CD8-positive, alpha-beta memory T cell (primary cell): Measurements from ENCODE around the gene C1QTNF7. TPM values are rescaled to one million over a fixed set of nuclear protein-coding genes. Genes with fewer than 3 reads are reported as not detected.

ENCODE experiments used
- CTCF ChIA-PET: fragments of 350-600 bp; sonication (Branson Sonifier 250); formaldehyde crosslinking; loops from one replicate; lab custom pipeline; 2021; ENCODE audit warnings: antibody characterized with exemption; lab: Charles Lee
- POLR2A ChIA-PET: fragments of 350-600 bp; sonication (Branson Sonifier 250); formaldehyde crosslinking; loops from one replicate; lab custom pipeline; 2021; ENCODE audit warnings: antibody characterized with exemption; lab: Charles Lee
- DNase-seq, 5 donors: peaks; one replicate each; pipeline versions ENCODE4 v3.0.0 to v3.0.0-alpha.2; 2020 to 2022; ENCODE audit warnings: mixed read lengths in 1 of 5
- H3K27ac ChIP-seq: one replicate; pipeline ENCODE4 v1.7.0; 2013; ENCODE audit warnings: low read depth, mild to moderate bottlenecking, low read length, moderate library complexity
- H3K27me3 ChIP-seq: 2 replicates; pipeline ENCODE4 v1.7.0; 2013; ENCODE audit warnings: low read length, mild to moderate bottlenecking; ENCODE audit not compliant: insufficient read depth, poor library complexity, severe bottlenecking
- H3K36me3 ChIP-seq: 2 replicates; pipeline ENCODE4 v1.7.0; 2013; ENCODE audit warnings: mild to moderate bottlenecking, low read length, moderate library complexity; ENCODE audit not compliant: insufficient read depth
- H3K4me1 ChIP-seq: 2 replicates; pipeline ENCODE4 v1.7.0; 2013; ENCODE audit warnings: mild to moderate bottlenecking, low read length, moderate library complexity; ENCODE audit not compliant: insufficient read depth
- H3K4me3 ChIP-seq: 2 replicates; pipeline ENCODE4 v1.7.0; 2013; ENCODE audit warnings: mild to moderate bottlenecking, low read length
- H3K9me3 ChIP-seq: 2 replicates; pipeline ENCODE4 v1.7.0; 2013; ENCODE audit warnings: mild to moderate bottlenecking, low read length
- H3K27ac Mint-ChIP-seq, 8 donors: one replicate each; pipeline ENCODE4 v1.8.0; 2020 to 2021; ENCODE audit warnings: mixed read lengths in 8 of 8, mild to moderate bottlenecking in 6 of 8, inconsistent platforms in 3 of 8, moderate library complexity in 3 of 8
- H3K27me3 Mint-ChIP-seq, 2 donors: one replicate each; pipeline ENCODE4 v1.8.0; 2020 to 2021; ENCODE audit warnings: mixed read lengths in 2 of 2, mild to moderate bottlenecking in 1 of 2, moderate library complexity in 1 of 2
- H3K36me3 Mint-ChIP-seq, 3 donors: one replicate each; pipeline ENCODE4 v1.8.0; 2020 to 2021; ENCODE audit warnings: mixed read lengths in 3 of 3, inconsistent platforms in 1 of 3, mild to moderate bottlenecking in 1 of 3
- H3K4me1 Mint-ChIP-seq, 3 donors: one replicate each; pipeline ENCODE4 v1.8.0; 2020 to 2021; ENCODE audit warnings: mixed read lengths in 3 of 3, inconsistent platforms in 1 of 3, mild to moderate bottlenecking in 1 of 3
- H3K4me3 Mint-ChIP-seq, 7 donors: one replicate each; pipeline ENCODE4 v1.8.0; 2020 to 2021; ENCODE audit warnings: mixed read lengths in 7 of 7, mild to moderate bottlenecking in 6 of 7, moderate library complexity in 4 of 7, inconsistent platforms in 2 of 7
- H3K9me3 Mint-ChIP-seq, 5 donors: one replicate each; pipeline ENCODE4 v1.8.0; 2020 to 2022; ENCODE audit warnings: mixed read lengths in 5 of 5, mild to moderate bottlenecking in 3 of 5, moderate library complexity in 2 of 5, inconsistent platforms in 1 of 5
- polyA plus RNA-seq: library from polyadenylated mRNA; unstranded; fragments of 300-500 nt; fragmentation: Illumina TruSeq; gene quantifications from one replicate; pipeline ENCODE4 v1.2.3, GENCODE V29; 2021
- total RNA-seq, 2 experiments: library from RNA; stranded (reverse); gene quantifications; one replicate each; pipeline ENCODE4 v1.2.3, GENCODE V29; 2021

The C1QTNF7 gene
- total and polyA plus RNA-seq, 3 experiments from 2014 or later: not detected

- no peak overlapping the region for H3K27ac ChIP-seq
- no peaks in the 10 kb centered on the region for H3K9me3 ChIP-seq
- H3K27ac Mint-ChIP-seq: peak overlapping the region in 1 of 8 donors; percentile 33
- H3K27me3 ChIP-seq: no peaks in the 10 kb centered on the region
- ChIA-PET CTCF (no interaction called here), POLR2A (no interaction called here)
- peaks cover 0 to 4% (median 0%) of the 10 kb centered on the region in 3 donors for H3K36me3 Mint-ChIP-seq
- H3K4me1 Mint-ChIP-seq: no peaks in the 10 kb centered on the region
- no peaks in the 10 kb centered on the region for H3K36me3 ChIP-seq
- H3K4me1 ChIP-seq: no peaks in the 10 kb centered on the region
- H3K27me3 Mint-ChIP-seq: peaks cover 3 to 8% of the 10 kb centered on the region in 2 donors
- H3K4me3 ChIP-seq: no peak overlapping the region
- DNase-seq: no peak
- H3K4me3 Mint-ChIP-seq: no peak overlapping the region
- no peaks in the 10 kb centered on the region for H3K9me3 Mint-ChIP-seq
Measured at GRCh38 chr4:15451181-15451865, 23.5 kb downstream of the C1QTNF7 start.

GRCh38 chr4:15451866-15452765 is 24.3 kb downstream of the C1QTNF7 start:
- Mint-ChIP-seq H3K27me3 (peaks cover 2 to 4% of the 10 kb centered on the region in 2 donors), H3K4me1 (no peaks in the 10 kb centered on the region), H3K36me3 (peaks cover 0 to 1% (median 0%) of the 10 kb centered on the region in 3 donors), H3K4me3 (no peak overlapping the region), H3K27ac (peak overlapping the region in 2 of 8 donors; percentile 6 to 33), H3K9me3 (no peaks in the 10 kb centered on the region)
- no peak for DNase-seq
- Histone ChIP-seq H3K27ac (no peak overlapping the region), H3K36me3 (no peaks in the 10 kb centered on the region), H3K27me3 (no peaks in the 10 kb centered on the region), H3K4me1 (no peaks in the 10 kb centered on the region), H3K4me3 (no peak overlapping the region), H3K9me3 (no peaks in the 10 kb centered on the region)
- ChIA-PET POLR2A (no interaction called here), CTCF (no interaction called here)

GRCh38 chr4:15455290-15455689 is 27.5 kb downstream of the C1QTNF7 start:
- Mint-ChIP-seq H3K4me3 (no peak overlapping the region), H3K4me1 (no peaks in the 10 kb centered on the region), H3K27me3 (peaks cover 0 to 2% of the 10 kb centered on the region in 2 donors), H3K27ac (no peak overlapping the region), H3K36me3 (no peaks in the 10 kb centered on the region), H3K9me3 (no peaks in the 10 kb centered on the region)
- no peaks in the 10 kb centered on the region for H3K9me3 ChIP-seq
- no peak overlapping the region for H3K4me3 ChIP-seq
- H3K27ac ChIP-seq: no peak overlapping the region
- H3K4me1 ChIP-seq: no peaks in the 10 kb centered on the region
- POLR2A ChIA-PET: no interaction called here
- no peaks in the 10 kb centered on the region for H3K36me3 ChIP-seq
- no peak for DNase-seq
- H3K27me3 ChIP-seq: no peaks in the 10 kb centered on the region
- CTCF ChIA-PET: interaction anchor here (2.0 kb wide), 1 partner anchor 59 kb away, joined by 4 read pairs; no protein-coding TSS in a partner anchor

- Histone ChIP-seq H3K27ac (no peak overlapping the region), H3K4me1 (no peaks in the 10 kb centered on the region), H3K4me3 (no peak overlapping the region), H3K9me3 (no peaks in the 10 kb centered on the region), H3K36me3 (no peaks in the 10 kb centered on the region), H3K27me3 (no peaks in the 10 kb centered on the region)
- no peaks in the 10 kb centered on the region for H3K4me1 Mint-ChIP-seq
- POLR2A ChIA-PET: interaction anchor here (0.6 kb wide), 1 partner anchor 203 kb away, joined by 9 read pairs; no protein-coding TSS in a partner anchor
- H3K27ac Mint-ChIP-seq: peak overlapping the region in 1 of 8 donors; percentile 23
- CTCF ChIA-PET: interaction anchor here (0.7 to 3.4 kb wide), 13 partner anchors 10 to 1803 kb away, joined by 3 to 33 read pairs (median 5); partner anchors contain the start of gene CC2D2A
- no peaks in the 10 kb centered on the region for H3K9me3 Mint-ChIP-seq
- DNase-seq: peak in 2 of 5 donors; percentile 21 to 49
- H3K36me3 Mint-ChIP-seq: no peaks in the 10 kb centered on the region
- H3K27me3 Mint-ChIP-seq: peaks cover 0 to 2% of the 10 kb centered on the region in 2 donors
- H3K4me3 Mint-ChIP-seq: no peak overlapping the region
Measured at GRCh38 chr4:15457406-15458201, 29.8 kb downstream of the C1QTNF7 start.

- H3K27ac Mint-ChIP-seq: no peak overlapping the region
- H3K4me1 Mint-ChIP-seq: no peaks in the 10 kb centered on the region
- Histone ChIP-seq H3K9me3 (no peaks in the 10 kb centered on the region), H3K27me3 (no peaks in the 10 kb centered on the region), H3K4me1 (no peaks in the 10 kb centered on the region), H3K27ac (no peak overlapping the region), H3K4me3 (no peak overlapping the region), H3K36me3 (no peaks in the 10 kb centered on the region)
- DNase-seq: no peak
- peaks cover 0 to 2% of the 10 kb centered on the region in 2 donors for H3K27me3 Mint-ChIP-seq
- H3K4me3 Mint-ChIP-seq: no peak overlapping the region
- H3K36me3 Mint-ChIP-seq: no peaks in the 10 kb centered on the region
- no peaks in the 10 kb centered on the region for H3K9me3 Mint-ChIP-seq
- ChIA-PET CTCF (interaction anchor here (1.0 to 3.4 kb wide), 5 partner anchors 10 to 277 kb away, joined by 3 to 33 read pairs (median 6); partner anchors contain the start of gene CC2D2A), POLR2A (no interaction called here)
Measured at GRCh38 chr4:15458616-15459015, 30.8 kb downstream of the C1QTNF7 start.

GRCh38 chr4:15459706-15460105 is 31.9 kb downstream of the C1QTNF7 start:
- Mint-ChIP-seq H3K27me3 (peaks cover 0 to 2% of the 10 kb centered on the region in 2 donors), H3K36me3 (no peaks in the 10 kb centered on the region), H3K9me3 (no peaks in the 10 kb centered on the region), H3K27ac (no peak overlapping the region), H3K4me1 (no peaks in the 10 kb centered on the region), H3K4me3 (no peak overlapping the region)
- no peak overlapping the region for H3K4me3 ChIP-seq
- H3K27ac ChIP-seq: no peak overlapping the region
- H3K27me3 ChIP-seq: no peaks in the 10 kb centered on the region
- H3K36me3 ChIP-seq: no peaks in the 10 kb centered on the region
- DNase-seq: no peak
- no peaks in the 10 kb centered on the region for H3K4me1 ChIP-seq
- H3K9me3 ChIP-seq: no peaks in the 10 kb centered on the region
- CTCF ChIA-PET: interaction anchor here (0.6 to 0.9 kb wide), 2 partner anchors 12 to 1876 kb away, joined by 3 to 4 read pairs; no protein-coding TSS in a partner anchor
- POLR2A ChIA-PET: no interaction called here

- H3K27me3 Mint-ChIP-seq: peaks cover 4 to 8% of the 10 kb centered on the region in 2 donors
- ChIA-PET CTCF (interaction anchor here (6.1 kb wide), 1 partner anchor 9 kb away, joined by 33 read pairs; no protein-coding TSS in a partner anchor), POLR2A (no interaction called here)
- Histone ChIP-seq H3K36me3 (no peaks in the 10 kb centered on the region), H3K9me3 (no peaks in the 10 kb centered on the region), H3K4me3 (no peak overlapping the region), H3K27me3 (no peaks in the 10 kb centered on the region), H3K27ac (no peak overlapping the region), H3K4me1 (peaks cover 9% of the 10 kb centered on the region)
- DNase-seq: no peak
- no peaks in the 10 kb centered on the region for H3K9me3 Mint-ChIP-seq
- H3K4me3 Mint-ChIP-seq: no peak overlapping the region
- H3K36me3 Mint-ChIP-seq: no peaks in the 10 kb centered on the region
- no peak overlapping the region for H3K27ac Mint-ChIP-seq
- H3K4me1 Mint-ChIP-seq: peaks cover 10 to 14% (median 10%) of the 10 kb centered on the region in 3 donors
Measured at GRCh38 chr4:15466596-15466995, 38.8 kb downstream of the C1QTNF7 start.
